MCF 10A (cell line): ENCODE results near the gene RTP3. TPM values are rescaled to one million over a fixed set of nuclear protein-coding genes. Genes with fewer than 3 reads are reported as not detected.

Source experiments
- BruUV-seq: library from RNA; stranded (reverse); fragments of 400-500 nt; replicated peaks from 2 replicates; lab custom pipeline; 2021; lab: Mats Ljungman, UMichigan
- CTCF ChIA-PET: fragments of 300-600 bp; sonication (Branson Sonifier 250); formaldehyde crosslinking; extraction: SDS; loops from one replicate; lab custom pipeline; 2021; ENCODE audit warnings: antibody characterized with exemption, inconsistent platforms; lab: Yijun Ruan, JAX
- POLR2A ChIA-PET: fragments of 300-600, 350-650 bp; sonication (Branson Sonifier 250); formaldehyde crosslinking; extraction: SDS; loops from one replicate; lab custom pipeline; 2020; ENCODE audit warnings: antibody characterized with exemption, inconsistent platforms; lab: Yijun Ruan, JAX
- DNase-seq: peaks from one replicate; pipeline ENCODE4 v3.0.0-alpha.2; 2018; ENCODE audit not compliant: unreplicated experiment
- H3K27ac Mint-ChIP-seq: one replicate; pipeline ENCODE4 v1.8.0; 2022; ENCODE audit warnings: mild to moderate bottlenecking, low read depth, mixed read lengths; ENCODE audit not compliant: unreplicated experiment
- H3K27me3 Mint-ChIP-seq: one replicate; pipeline ENCODE4 v1.8.0; 2022; ENCODE audit warnings: mixed read lengths; ENCODE audit not compliant: insufficient read depth, unreplicated experiment
- H3K36me3 Mint-ChIP-seq: one replicate; pipeline ENCODE4 v1.8.0; 2022; ENCODE audit warnings: mild to moderate bottlenecking, moderate library complexity, mixed read lengths; ENCODE audit not compliant: insufficient read depth, unreplicated experiment
- H3K4me1 Mint-ChIP-seq: one replicate; pipeline ENCODE4 v1.8.0; 2022; ENCODE audit warnings: mixed read lengths; ENCODE audit not compliant: insufficient read depth, unreplicated experiment
- H3K4me3 Mint-ChIP-seq: one replicate; pipeline ENCODE4 v1.8.0; 2022; ENCODE audit warnings: mild to moderate bottlenecking, moderate library complexity, mixed read lengths; ENCODE audit not compliant: unreplicated experiment
- H3K9me3 Mint-ChIP-seq: one replicate; pipeline ENCODE4 v1.8.0; 2022; ENCODE audit warnings: mixed read lengths; ENCODE audit not compliant: unreplicated experiment
- CTCF ChIP-seq: fragments of 200-600 bp; IDR thresholded peaks from one replicate; pipeline ENCODE4 v1.8.0; 2022; ENCODE audit warnings: antibody characterized with exemption, mild to moderate bottlenecking; ENCODE audit not compliant: unreplicated experiment
- intact Hi-C: fragments of 100-400 bp; cut with micrococcal nuclease; formaldehyde crosslinking; loops from 2 replicates; pipeline ENCODE4 v1.14.1; 2022
- total RNA-seq: library from RNA; stranded (reverse); gene quantifications from 2 replicates; pipeline ENCODE4 v1.2.3, GENCODE V29; 2022

RTP3 gene
- total RNA-seq, 1 experiment from 2014 or later = not detected

GRCh38 chr3:46463120-46463867 is 34.5 kb upstream of the RTP3 start:
- Mint-ChIP-seq H3K27me3 (peaks cover 70% of the 10 kb centered on the region), H3K36me3 (no peaks in the 10 kb centered on the region), H3K4me3 (no peak overlapping the region), H3K4me1 (peaks cover 8% of the 10 kb centered on the region), H3K9me3 (peaks cover 6% of the 10 kb centered on the region), H3K27ac (no peak overlapping the region)
- no TSS peak for BruUV-seq
- CTCF ChIA-PET = interaction anchor here (0.5 to 2.1 kb wide), 7 partner anchors 9 to 719 kb away, joined by 3 to 7 read pairs (median 3); no protein-coding TSS in a partner anchor
- intact Hi-C loops = no loop called here
- no peak for TF ChIP-seq CTCF
- no peak for DNase-seq
- POLR2A ChIA-PET = no interaction called here

DNA sequence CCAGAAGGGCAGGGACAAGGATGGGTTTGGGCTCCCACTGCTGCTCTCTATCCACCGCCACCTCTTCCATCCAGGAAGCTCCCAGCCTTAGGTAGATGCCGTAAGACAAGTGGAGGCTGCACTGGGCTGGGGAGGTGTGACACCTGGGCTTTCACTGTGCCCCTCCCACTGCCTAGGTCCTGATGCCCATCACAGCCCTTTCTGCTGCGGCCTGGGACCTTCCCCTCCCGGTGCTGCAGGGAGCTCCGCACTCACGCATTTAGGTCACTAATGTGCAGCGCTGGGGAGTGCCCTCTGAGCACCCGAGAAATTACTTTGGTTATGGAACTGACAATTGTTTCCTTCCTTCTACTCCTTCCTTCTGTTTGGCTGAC is 33.9 kb upstream of the RTP3 start:
- Mint-ChIP-seq H3K27me3 (peaks cover 70% of the 10 kb centered on the region), H3K36me3 (no peaks in the 10 kb centered on the region), H3K27ac (no peak overlapping the region), H3K4me1 (peaks cover 8% of the 10 kb centered on the region), H3K9me3 (peaks cover 6% of the 10 kb centered on the region), H3K4me3 (no peak overlapping the region)
- ChIA-PET POLR2A (interaction anchor here (0.6 kb wide), 1 partner anchor 1055 kb away, joined by 4 read pairs; no protein-coding TSS in a partner anchor), CTCF (interaction anchor here (0.5 to 1.0 kb wide), 4 partner anchors 10 to 718 kb away, joined by 3 read pairs; no protein-coding TSS in a partner anchor)
- intact Hi-C loops = no loop called here
- no TSS peak for BruUV-seq
- no peak for DNase-seq
- no peak for TF ChIP-seq CTCF

DNA sequence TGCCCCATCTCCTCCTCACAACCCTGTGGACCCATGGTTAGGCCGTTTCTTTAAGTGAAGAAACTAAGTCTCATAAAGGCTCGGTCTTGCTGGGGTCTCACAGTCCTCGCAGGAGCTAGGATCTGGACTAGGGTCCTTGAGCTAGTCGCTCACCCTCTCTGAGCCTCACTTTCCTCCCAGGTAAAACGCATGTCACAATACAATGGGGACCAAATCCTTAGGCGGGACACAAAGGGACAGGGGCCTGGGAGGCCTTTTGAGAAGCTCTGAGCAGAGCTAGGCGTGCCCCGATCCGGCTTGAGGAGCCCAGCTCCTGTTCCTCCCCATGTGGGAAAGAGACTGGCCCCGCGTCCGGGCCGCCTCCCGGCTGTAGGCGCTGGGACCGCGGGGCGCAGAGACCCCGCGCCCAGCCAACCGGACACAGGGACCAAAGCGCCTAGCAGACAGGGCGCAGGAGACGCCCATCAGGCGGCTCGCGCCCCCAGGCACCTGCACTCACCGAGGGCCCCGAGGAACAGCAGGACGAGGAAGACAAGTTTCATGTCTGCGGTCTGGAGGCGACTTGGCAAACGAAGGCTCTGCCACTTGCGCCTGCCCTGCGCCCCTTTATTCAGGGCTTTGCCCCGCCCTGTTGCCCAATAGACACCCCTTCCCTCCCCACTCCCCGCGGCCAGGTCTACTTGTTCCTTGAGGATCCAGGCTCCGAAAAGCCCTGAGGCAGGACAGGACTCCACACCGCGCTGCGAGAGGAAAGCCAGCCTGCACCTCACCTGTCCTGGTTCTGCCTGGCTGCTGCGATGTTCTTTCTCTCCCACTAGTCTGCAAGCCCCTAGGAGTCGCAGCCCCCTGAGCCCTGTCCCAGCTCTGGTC is 33.2 kb upstream of the RTP3 start, which contains the start of gene LTF:
LTF (minus strand) TSS at position 580 of the 870 bp plus-strand sequence; CDS start at position 542, 38 bp downstream.
- Mint-ChIP-seq H3K36me3 (no peaks in the 10 kb centered on the region), H3K9me3 (peaks cover 6% of the 10 kb centered on the region), H3K4me1 (peaks cover 8% of the 10 kb centered on the region), H3K27ac (no peak within 1 kb of the TSS), H3K27me3 (peaks cover 64% of the 10 kb centered on the region), H3K4me3 (no peak within 1 kb of the TSS)
- BruUV-seq = no TSS peak
- CTCF ChIA-PET = interaction anchor here (0.7 kb wide), 1 partner anchor 402 kb away, joined by 3 read pairs; no protein-coding TSS in a partner anchor
- no peak for DNase-seq
- POLR2A ChIA-PET = interaction anchor here (0.6 to 0.7 kb wide), 2 partner anchors 9 to 1056 kb away, joined by 4 read pairs; no protein-coding TSS in a partner anchor
- intact Hi-C loops = no loop called here
- no peak for TF ChIP-seq CTCF

DNA sequence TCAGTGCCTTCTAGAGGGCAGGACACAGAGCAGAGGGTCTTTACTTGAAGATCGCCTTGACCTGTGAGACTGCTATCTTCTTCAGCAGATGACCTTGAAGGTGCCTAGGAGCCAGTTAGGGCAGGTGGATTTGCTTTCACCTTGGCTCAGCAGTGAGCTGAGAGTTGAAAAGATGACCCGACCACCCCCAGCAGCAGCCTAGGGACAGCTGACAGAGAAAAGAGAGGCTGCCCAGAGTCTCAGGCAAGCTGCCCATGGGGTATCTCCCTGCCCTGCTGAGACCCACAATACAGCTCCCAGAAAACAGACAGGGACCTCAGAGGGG is 32.6 kb upstream of the RTP3 start:
- Mint-ChIP-seq H3K4me1 (peaks cover 8% of the 10 kb centered on the region), H3K9me3 (peaks cover 6% of the 10 kb centered on the region), H3K4me3 (no peak overlapping the region), H3K27me3 (peaks cover 58% of the 10 kb centered on the region), H3K36me3 (no peaks in the 10 kb centered on the region), H3K27ac (no peak overlapping the region)
- no peak for DNase-seq
- POLR2A ChIA-PET = no interaction called here
- intact Hi-C loops = no loop called here
- CTCF ChIA-PET = no interaction called here
- BruUV-seq = no TSS peak
- no peak for TF ChIP-seq CTCF
